ENCODE results near the gene EHD1.

Gene EHD1

DNA sequence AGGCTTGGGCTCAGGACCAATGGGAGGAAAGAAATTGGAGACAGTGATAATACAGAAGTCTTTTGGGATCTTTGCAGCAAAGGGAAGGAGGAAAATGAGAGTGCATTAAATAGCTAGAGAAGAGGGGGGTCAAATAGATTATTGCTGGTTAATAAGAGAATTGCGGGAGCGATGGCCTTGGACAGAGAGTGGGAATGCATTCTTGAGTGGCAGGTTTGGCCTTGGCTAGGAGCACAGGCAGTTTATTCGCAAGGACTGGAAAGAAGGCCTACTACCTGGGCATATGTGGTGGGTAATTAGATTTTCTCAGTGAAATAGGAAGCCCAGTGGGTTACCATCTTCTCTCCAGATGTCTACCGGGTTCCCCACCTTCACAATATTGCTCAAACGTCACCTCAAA is 64.6 kb downstream of the EHD1 start:
- H3K4me3 ChIP-seq (replicated peaks; ENCODE audit: low read depth, low read length): no peak overlapping the region
- no peak for DNase-seq (ENCODE audit: extremely low read depth, insufficient read length)
- no peaks in the 10 kb centered on the region; the same call in 1 of the 2 replicates for H3K36me3 ChIP-seq (ENCODE audit: control insufficient read depth, insufficient read depth, low read length)
- TF ChIP-seq, protein P1, sequence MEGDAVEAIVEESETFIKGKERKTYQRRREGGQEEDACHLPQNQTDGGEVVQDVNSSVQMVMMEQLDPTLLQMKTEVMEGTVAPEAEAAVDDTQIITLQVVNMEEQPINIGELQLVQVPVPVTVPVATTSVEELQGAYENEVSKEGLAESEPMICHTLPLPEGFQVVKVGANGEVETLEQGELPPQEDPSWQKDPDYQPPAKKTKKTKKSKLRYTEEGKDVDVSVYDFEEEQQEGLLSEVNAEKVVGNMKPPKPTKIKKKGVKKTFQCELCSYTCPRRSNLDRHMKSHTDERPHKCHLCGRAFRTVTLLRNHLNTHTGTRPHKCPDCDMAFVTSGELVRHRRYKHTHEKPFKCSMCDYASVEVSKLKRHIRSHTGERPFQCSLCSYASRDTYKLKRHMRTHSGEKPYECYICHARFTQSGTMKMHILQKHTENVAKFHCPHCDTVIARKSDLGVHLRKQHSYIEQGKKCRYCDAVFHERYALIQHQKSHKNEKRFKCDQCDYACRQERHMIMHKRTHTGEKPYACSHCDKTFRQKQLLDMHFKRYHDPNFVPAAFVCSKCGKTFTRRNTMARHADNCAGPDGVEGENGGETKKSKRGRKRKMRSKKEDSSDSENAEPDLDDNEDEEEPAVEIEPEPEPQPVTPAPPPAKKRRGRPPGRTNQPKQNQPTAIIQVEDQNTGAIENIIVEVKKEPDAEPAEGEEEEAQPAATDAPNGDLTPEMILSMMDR (IDR thresholded peaks at IDR 0.05; ENCODE audit: insufficient read depth, low read length, poor library complexity, severe bottlenecking): no peak
- no peaks in the 10 kb centered on the region for H3K27me3 ChIP-seq (replicated peaks; ENCODE audit: control insufficient read depth, insufficient read depth, low read length)

DNA sequence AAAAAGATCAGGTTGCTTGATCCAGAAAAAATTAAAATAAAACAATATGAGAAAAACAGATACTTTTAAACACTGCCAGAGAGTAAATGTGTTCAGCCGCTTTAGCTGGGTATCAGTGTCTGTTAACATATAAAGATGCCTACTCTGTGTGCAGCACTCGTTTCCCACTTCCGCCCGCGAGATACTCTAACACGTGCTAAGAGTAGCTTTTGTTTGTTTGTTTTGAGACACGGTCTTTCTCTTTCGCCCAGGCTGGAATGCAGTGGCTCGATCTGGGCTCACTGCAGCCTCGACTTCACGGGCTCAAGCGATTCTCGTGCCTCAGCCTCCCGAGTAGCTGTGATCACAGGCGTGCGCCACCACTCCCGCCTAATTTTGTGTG is 67.5 kb downstream of the EHD1 start:
- DNase-seq (ENCODE audit: extremely low read depth, insufficient read length): no peak
- peaks cover 7% of the 10 kb centered on the region for H3K36me3 ChIP-seq (ENCODE audit: control insufficient read depth, insufficient read depth, low read length)
- peak overlapping the region; percentile 82 for H3K4me3 ChIP-seq (replicated peaks; ENCODE audit: low read depth, low read length)
- H3K27me3 ChIP-seq (replicated peaks; ENCODE audit: control insufficient read depth, insufficient read depth, low read length): no peaks in the 10 kb centered on the region
- TF ChIP-seq, protein P1 (IDR thresholded peaks at IDR 0.05; ENCODE audit: insufficient read depth, low read length, poor library complexity, severe bottlenecking): no peak

DNA sequence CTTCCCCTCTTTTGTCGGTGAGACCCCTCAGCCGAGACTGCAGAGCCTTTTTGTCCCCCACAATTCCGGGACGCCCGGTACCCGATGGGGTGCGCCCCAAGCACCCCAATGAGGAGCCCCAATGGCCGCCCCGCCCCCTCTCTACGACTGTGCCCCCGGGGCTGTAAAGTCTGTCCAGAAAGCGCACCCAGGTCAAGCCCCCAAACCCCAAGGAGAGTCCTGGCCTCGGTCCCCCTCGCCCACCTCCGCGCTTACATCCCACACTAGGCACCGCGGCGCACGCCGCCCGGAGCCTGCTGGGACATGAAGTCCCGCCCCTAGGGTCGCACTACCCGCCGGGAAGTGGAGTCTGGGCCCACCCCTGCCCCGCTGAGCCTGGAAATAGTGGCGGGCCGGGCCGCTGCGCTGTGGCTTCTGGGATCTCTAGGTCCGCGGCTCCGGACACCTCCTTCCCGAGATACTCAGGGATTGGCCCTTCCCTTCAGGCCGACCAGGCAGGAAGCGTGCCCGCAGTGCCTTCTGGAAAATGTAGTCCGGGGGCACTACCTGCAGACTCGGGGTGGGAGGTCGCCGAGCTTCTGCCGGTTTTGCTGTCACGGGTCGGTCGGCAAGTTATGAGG is 68.0 kb downstream of the EHD1 start, which contains the start of gene MEN1:
TSS of gene MEN1 (minus strand) at position 281 of the 620 bp plus-strand sequence. CDS start 442 bp downstream, outside the sequence.
- Histone ChIP-seq H3K4me3 (replicated peaks; ENCODE audit: low read depth, low read length) (peak within 1 kb of the TSS; percentile 82), H3K27me3 (replicated peaks; ENCODE audit: control insufficient read depth, insufficient read depth, low read length) (no peaks in the 10 kb centered on the region), H3K36me3 (ENCODE audit: control insufficient read depth, insufficient read depth, low read length) (peaks cover 7% of the 10 kb centered on the region)
- peak; percentile 89 for DNase-seq (ENCODE audit: extremely low read depth, insufficient read length)
- TF ChIP-seq, protein P1 (IDR thresholded peaks at IDR 0.05; ENCODE audit: insufficient read depth, low read length, poor library complexity, severe bottlenecking): no peak

DNA sequence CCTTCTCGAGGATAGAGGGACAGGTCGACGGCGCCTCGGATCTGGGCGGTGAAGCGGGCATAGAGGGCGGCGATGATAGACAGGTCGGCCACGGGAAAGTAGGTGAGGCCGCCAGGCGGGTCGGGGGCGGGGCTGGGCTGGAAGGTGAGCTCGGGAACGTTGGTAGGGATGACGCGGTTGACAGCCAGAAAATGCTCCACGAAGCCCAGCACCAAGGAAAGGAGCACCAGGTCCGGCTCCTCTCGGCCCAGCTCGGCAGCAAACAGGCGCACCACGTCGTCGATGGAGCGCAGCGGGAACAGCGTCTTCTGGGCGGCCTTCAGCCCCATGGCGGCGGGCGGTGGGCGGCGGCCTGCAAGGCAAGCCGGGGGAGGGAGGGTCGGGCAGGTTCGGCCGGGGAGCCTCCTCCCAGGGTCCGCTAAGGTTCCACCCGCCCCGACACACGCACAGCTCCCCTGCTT is 68.6 kb downstream of the EHD1 start:
- TF ChIP-seq, protein P1 (IDR thresholded peaks at IDR 0.05; ENCODE audit: insufficient read depth, low read length, poor library complexity, severe bottlenecking): no peak
- no peak for DNase-seq (ENCODE audit: extremely low read depth, insufficient read length)
- Histone ChIP-seq H3K4me3 (replicated peaks; ENCODE audit: low read depth, low read length) (peak overlapping the region; percentile 82), H3K36me3 (ENCODE audit: control insufficient read depth, insufficient read depth, low read length) (peaks cover 7% of the 10 kb centered on the region), H3K27me3 (replicated peaks; ENCODE audit: control insufficient read depth, insufficient read depth, low read length) (no peaks in the 10 kb centered on the region)

DNA sequence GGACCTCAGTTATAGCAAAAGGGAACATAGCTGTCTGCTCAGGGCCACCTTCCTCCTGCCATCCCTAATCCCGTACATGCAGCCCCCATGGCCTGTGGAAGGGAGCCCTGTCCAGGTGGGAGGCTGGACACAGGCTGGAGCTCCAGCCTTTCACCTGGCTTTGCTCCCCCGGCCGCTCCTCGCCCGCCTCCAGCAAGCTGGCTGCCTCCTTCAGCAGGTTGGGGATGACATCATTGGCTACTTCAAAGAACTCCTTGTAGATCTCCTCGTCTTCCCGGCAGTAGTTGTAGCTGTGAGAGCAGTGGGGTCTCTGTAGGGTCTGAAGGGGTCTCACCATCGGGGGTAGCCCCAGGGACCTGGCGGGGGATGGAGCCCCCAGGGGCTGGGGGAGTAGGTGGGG is 72.9 kb downstream of the EHD1 start:
- no peak for DNase-seq (ENCODE audit: extremely low read depth, insufficient read length)
- Histone ChIP-seq H3K27me3 (replicated peaks; ENCODE audit: control insufficient read depth, insufficient read depth, low read length) (no peaks in the 10 kb centered on the region), H3K4me3 (replicated peaks; ENCODE audit: low read depth, low read length) (no peak overlapping the region), H3K36me3 (ENCODE audit: control insufficient read depth, insufficient read depth, low read length) (peaks cover 10% of the 10 kb centered on the region)
- TF ChIP-seq, protein P1 (IDR thresholded peaks at IDR 0.05; ENCODE audit: insufficient read depth, low read length, poor library complexity, severe bottlenecking): no peak

Data from GM06990 (cell line).